Panc1 (cell line): ENCODE results near the gene TGIF2.

Source experiments
- CTCF ChIP-seq: fragments of 450-650 bp; IDR thresholded peaks from 2 replicates; pipeline ENCODE4 v1.5.1; 2017; ENCODE audit warnings: mild to moderate bottlenecking
- POLR2AphosphoS5 ChIP-seq: IDR thresholded peaks from 2 replicates; pipeline ENCODE4 v1.6.1; 2012; ENCODE audit warnings: mild to moderate bottlenecking, low read depth, low read length, moderate library complexity
- REST ChIP-seq, 2 experiments: IDR thresholded peaks; 2 replicates each; pipeline ENCODE4 v1.6.1; 2011 to 2012; ENCODE audit warnings: low read depth in 2 of 2, control low read depth in 1 of 2, low read length in 1 of 2, mild to moderate bottlenecking in 1 of 2, moderate library complexity in 1 of 2; ENCODE audit not compliant: insufficient read depth in 1 of 2

GRCh38 chr20:36628076-36628475 is 54.7 kb downstream of the TGIF2 start:
- TF ChIP-seq CTCF, result no peak
- no peak for TF ChIP-seq REST (IDR thresholded peaks at IDR 0.05; ENCODE audit: insufficient read depth in 1 of 2, low read depth in 2 of 2, low read length in 1 of 2)
- no peak for TF ChIP-seq POLR2AphosphoS5
